NCI-H1092 treated with DMSO at 0.1 percent for 48 hours (cell line): ENCODE results near the gene IL17C.

Experiments
- DNase-seq: peaks from one replicate; lab custom pipeline; 2025; lab: John Stamatoyannopoulos, UW

IL17C gene

GRCh38 chr16:88685156-88686061 is 47.0 kb downstream of the IL17C start:
- DNase-seq = no peak

- no peak for DNase-seq
Observed at GRCh38 chr16:88686062-88686438, 47.7 kb downstream of the IL17C start.

- peak; percentile 48 for DNase-seq
Observed at GRCh38 chr16:88686439-88687253, 48.3 kb downstream of the IL17C start, which contains the start of gene SNAI3. TSS of gene SNAI3 (minus strand) at chr16:88686507. CDS start at chr16:88686406, 101 bp downstream.

- no peak for DNase-seq
Observed at GRCh38 chr16:88687254-88687576, 48.8 kb downstream of the IL17C start.

GRCh38 chr16:88687676-88688012 is 49.3 kb downstream of the IL17C start:
- DNase-seq = no peak

GRCh38 chr16:88688013-88688778 is 49.8 kb downstream of the IL17C start:
- DNase-seq = peak; percentile 33
